HG03045 (cell line): ENCODE data around the gene RPAP3.

Experiments
- ATAC-seq: cut with Tn5 transposase; IDR thresholded peaks from one replicate; pipeline ENCODE4 v1.9.1; 2021; ENCODE audit warnings: mild to moderate bottlenecking, moderate library complexity; ENCODE audit not compliant: unreplicated experiment

The RPAP3 gene

DNA sequence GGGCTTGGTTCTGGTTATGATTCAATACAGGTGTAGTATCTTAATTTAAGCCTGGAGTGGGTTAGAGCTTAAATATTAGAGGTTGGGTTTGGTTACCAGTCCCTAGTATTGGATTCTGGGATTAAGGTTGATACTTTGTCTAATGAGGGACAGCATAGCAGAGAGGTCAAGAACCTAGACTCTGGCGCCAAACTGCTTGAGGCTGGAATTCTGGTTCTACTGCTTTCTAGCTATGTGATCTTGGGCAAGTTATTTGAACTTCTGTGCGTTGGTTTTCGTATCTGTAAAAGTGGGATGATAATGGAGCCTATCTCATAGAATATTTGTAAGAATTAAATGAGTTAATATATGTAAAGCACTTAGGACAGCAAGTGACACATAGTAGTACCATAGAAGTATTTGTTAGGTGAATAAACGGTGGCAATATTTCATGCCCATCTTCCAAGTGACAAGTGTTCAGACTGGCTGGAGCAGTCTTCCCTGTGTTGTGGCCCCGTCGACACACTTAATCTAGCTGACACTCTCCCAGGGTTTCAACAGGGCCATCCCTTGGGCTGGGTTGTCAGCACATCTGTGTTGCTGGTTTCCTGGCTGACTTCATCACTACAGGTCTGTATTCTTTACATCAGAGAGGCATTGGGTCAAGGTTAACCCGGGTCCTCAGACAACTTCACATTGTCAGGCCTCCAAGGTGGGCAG lies 16.5 kb upstream of the RPAP3 start:
- ATAC-seq: no peak

DNA sequence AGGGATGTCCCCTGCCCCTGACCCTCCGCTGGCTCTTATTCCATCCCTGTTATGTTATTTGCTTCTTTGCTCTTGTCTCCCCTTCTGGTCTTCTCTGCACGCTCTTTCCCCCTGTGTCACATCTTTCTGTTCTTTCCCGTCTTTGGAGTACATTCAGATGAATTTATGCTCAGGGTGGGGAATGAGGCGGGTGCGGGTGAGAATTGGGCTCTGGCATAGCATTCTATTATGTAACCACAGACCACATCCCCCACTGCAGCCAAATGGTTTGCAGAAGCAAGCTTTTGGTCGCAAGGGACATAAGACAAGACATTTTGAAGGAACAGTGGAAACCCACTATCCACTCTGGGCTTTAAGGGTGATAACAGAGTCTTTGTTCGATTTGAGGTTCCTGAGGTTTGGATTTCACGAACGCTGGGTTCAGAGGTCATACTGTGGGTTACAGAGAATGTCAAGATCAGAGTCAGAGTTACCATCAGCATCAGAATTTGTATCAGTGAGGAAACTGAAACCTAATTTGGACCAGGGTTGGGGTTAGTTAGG lies 15.7 kb upstream of the RPAP3 start:
- no peak for ATAC-seq

DNA sequence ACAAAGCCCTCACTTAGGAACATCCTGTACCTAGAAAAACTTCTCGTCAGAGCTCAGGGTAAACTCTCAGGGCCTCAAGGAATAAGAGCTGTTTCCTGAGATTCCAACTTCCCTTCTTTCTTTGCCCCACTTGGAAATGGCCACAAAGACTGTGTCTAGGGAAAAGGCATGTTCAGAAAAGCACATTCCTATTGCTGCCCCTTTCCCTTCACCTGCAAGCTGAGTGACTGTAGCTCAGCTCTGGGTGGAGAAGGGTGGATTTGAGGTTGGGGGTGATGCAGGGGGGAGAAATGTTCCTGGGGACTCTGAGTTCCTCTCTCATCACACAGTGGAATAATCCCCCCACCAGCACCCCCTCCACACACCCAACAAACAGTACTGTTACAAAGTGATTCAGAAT lies 12.7 kb upstream of the RPAP3 start:
- ATAC-seq: no peak

DNA sequence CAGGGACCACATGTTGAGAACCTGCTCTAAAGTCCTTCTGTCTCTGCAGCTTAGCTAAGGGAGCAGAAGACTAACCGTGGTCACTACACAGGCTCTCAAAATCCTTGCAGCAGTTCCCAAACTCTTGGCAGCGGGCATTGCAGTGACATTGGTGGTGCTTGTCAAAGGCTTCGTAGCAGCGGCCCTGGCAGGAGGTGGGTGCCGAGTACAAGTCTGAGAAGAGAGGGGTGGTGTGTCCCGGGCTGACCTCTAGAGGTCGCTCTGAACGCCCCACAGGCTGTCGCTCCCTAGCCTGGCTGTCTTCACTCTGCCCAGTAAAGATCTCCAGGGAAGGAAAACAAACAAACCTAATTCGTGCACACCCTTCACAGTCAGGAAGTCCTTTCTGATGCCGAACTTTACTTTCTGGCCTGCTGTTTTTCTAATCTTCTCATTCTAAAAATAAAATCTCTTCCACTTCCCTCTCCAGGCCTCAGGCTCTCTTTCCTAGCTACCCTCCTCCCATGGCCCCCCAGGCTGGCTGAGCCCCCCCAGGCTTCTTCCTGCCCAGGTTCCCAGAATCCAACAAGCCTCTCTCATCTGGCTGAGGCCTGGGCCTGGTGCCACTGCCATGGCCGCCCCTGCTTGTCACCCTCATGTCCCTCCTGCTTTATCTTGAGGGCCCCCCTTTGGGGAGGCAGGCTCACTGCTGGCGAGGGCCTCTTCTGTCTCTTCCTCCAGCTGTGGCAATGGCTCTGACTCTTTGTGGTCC lies 11.8 kb upstream of the RPAP3 start:
- no peak for ATAC-seq

DNA sequence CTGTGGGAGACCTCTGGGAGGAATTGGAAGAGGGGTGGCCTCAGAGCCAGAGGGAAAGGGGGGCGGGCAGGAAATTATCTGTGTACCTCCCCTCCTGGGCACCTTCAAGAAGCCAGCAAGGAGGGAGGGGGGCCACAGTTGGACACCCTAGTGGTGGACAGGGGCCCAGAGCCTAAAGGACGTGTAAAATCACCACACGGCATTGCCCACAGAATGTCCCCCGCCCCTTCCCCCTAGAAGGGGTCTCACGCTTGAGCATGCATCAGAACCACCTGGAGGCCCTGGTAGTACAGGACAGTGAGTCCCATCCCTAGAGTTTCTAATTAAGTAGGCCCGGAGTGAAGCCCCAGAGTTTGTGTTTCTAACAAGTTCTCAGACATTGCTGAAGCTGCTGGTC lies 11.2 kb upstream of the RPAP3 start:
- no peak for ATAC-seq

DNA sequence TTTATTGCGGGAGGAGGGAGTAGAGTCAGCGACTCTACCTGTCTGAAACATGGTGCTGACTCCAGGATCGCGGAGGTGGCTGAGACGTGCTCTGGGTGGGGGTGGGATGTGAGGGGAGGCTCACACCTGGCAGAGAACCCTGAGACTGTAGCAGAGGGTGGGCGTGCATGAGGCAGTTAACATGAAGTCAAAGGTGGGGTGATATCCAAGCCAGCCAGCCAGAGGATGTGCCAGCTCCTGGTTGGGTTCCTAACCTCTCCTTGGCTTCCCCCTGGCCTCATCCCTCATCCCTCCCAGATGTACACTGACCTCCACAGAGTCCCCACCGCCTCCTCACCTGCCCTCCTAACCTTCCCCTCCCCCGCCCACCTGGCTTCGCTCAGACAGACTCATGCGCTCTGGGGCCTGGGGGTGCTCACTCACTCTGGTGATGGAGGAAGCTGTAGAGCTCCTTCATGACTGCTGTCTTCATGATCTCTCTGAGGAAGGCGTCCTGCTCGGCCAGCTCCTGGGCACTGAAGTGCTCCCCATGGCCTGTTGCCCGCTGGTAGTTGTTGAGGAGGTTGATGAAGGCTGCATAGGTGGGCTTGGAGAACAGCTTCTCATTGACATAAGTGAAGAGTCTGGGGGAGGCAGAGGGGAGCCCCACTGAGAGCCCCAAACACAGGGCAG lies 10.2 kb upstream of the RPAP3 start:
- no peak for ATAC-seq

DNA sequence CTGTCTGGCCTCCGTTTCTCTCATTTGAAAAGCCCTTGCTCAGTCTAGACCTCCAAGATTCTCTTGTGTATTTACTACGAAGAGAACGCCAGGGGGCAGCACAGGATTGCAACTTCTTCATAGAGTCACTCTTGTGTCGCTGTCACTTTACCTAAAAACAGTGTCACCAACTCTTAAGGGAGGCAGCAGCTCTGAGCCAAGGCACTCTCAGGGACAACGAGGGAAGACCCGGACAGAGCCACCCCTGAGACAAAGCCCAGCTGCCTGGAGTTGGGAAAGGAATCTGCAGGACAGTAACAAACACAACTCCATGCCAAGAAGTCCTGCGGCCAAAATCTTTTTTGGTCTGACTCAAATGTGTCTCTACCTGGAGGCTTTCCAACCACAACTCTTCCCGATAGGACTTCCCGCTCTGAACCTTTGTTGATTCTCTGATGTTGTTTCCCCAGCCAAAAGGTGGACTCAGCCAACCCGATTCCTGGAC lies 9.6 kb upstream of the RPAP3 start:
- peak; percentile 77 for ATAC-seq

DNA sequence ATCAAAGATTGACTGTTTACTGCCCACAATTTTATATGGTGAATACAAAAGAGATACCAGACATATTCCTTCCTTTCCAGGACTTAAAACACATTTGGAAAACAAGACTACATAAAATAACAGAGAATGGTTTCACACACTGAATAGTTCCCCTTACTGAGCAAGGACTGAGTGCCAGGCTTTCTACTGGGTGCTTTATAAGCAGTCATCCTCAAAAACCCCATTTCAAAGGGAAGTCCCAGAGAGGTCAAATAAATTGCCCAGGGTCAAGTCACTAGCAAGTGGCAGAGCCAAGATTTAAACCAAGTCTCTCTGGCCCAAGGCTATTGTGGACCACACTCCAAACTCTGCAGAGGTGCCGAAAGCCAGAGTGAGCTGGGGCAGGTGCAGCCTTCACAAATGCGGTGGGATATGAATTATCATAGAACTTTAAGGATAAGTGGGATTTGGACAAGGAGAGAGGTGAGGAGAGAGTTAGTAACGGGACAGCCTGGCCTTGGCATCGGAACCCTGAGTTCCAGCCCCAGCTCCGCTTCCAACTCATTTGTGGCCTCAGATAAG lies 9.1 kb upstream of the RPAP3 start:
- no peak for ATAC-seq

DNA sequence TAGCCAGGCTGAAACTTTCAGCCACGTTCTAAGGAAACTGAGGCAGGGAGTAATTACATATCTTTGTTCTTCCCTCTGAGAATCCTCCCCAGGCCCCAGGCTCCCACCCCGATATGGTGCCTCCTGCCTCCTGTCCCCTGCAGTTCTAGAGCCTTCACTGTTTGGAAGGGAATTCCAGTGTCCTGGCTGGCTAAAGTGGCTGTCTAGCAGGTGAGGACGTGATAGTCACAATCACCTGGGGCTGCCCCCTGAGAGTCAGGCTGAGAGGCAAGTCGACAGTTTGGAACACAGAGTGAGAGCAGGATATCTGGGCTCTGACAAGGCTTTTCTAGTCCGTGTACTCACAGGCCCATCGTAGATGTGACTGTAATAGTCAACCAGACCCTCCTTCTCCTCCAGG lies 6.3 kb upstream of the RPAP3 start:
- no peak for ATAC-seq

DNA sequence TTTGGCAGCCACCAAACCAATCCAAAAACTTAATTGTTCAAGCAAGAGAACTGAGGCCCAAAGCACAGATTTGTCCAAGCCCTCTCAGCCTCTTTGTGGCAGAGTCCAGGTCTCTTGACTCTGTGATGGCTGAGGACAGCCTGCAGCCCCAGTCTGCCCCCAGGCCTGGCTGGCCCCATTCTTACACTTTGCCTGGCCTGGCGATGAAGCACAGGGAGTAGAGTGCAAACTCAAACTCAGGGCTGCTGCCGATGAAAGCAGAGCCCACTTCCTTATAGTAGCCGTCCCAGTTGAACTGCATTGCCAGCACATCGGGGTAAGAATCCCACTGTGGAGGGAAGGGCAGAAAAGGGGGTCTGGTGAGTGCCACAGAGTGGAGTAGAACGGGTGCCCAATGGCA lies 5.6 kb upstream of the RPAP3 start:
- ATAC-seq: no peak

DNA sequence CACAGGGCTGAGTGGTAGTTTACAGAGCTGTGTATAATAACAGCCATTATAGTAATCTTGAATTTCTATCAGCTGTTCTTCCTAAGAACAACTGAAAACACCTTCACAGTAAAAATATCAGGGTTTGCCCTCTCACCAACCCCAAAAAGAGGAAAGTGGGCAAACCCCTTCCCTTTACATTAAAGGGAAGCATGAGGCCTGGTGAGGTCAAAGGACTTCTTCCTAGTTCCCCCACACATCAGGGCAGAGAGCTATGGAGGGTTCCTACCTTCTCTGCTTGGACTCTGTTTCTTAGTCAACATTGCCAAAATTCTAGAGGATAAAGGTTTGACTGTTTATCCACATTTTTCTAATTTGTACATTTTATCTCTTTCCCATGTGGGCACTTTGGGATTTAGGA lies 4.4 kb upstream of the RPAP3 start:
- no peak for ATAC-seq

DNA sequence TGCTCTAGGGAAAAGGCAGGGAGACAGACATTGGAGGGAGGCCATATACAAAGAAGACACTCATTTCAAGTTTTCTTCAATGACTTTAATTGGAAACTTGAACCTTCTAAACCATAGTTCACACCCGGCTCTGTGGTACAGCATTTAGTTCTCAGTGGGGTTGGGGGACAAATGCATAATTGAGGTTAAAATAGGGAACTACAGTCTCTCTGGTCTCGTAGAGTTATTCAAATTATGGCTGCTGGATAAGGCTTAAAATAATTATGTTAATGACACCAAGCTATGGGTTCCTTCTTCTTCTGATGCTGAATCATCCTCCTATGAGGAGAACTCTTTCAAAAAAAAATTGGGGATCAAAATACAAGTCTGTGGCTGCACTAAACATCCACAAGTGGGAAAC lies 3.8 kb upstream of the RPAP3 start:
- no peak for ATAC-seq

DNA sequence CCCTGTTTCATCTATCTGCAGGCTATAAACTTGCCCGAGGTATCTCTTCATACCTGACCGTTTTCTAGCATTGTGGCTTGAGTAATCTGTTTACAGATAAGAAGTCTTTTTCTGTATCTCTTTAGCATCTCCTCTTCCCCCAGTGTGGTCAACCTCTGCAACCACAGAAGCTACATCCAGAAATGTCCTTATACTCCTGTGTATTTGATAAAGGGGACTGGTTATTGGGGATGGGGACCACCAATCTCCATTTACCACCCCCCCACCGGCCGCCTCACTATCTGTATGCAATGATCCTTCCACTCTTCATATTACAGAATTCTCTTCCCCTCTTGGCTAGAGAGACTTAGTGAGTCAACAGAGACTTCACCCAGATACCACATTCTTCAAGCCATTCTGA lies 3.4 kb upstream of the RPAP3 start:
- ATAC-seq: no peak

DNA sequence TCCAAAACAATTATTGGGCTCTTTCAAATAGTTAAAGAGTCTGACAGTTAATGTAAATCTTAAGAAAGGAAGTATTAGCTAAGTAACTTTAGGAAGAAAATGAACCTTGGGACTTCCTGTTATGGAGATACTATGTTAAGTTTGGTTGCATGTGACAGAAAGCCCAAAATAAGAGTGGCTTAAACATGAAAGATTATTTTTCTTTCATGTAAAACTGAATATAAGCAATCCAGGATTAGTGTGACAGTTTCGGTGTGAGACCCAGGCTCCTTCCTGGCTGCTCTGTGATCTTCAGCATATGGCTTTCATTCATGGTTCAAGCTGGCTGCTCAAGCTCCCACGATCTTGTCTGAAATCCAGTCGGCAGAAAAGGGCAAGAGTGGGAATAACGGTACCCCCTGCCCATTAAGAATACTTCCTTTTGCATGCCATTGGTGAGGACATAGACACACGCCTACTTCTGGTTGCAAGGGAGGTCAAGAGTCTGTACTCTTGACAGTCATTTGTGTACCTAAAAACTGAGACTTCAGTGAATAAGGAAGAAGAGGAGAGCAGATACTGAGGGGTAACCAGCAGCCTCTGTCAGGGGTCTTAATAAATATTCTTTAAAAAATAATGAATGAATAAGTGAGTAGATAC lies 2.2 kb upstream of the RPAP3 start:
- no peak for ATAC-seq

DNA sequence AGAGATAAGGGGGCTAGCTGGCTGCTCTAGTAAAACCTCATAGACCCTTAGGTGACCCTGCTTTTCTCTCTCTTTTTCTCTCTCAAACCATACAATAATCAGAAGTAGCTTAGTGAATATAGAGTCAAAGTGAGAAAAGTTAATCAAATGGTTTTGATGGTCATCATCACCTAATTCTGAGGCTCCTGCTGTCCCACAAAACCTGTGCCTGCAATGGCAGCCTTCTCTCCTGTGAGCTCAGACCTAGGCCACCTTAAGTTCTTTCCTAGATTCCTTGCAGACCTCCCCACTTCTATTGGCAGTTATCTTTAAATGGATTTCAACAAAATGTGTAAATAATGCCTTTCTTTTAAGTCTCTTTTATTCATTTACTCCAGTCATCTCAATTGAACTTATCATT lies 1.5 kb upstream of the RPAP3 start:
- no peak for ATAC-seq

DNA sequence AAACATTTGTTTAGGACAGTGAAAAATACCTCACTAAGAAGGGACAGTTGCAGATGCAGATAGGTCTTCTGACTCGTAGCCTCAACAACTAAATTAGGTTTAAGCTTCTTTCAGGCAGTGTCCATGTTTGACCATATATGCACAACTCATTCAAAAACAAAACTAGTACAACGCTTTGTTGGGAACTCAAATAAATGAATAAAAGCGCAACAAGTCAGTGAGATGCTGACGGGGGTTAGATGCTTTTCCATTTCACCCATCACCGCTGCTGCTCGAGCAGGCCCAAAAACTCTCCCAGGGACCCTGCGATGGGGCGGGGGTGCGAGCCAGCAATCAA lies 633 bp downstream of the RPAP3 start:
- ATAC-seq: peak; percentile 0

DNA sequence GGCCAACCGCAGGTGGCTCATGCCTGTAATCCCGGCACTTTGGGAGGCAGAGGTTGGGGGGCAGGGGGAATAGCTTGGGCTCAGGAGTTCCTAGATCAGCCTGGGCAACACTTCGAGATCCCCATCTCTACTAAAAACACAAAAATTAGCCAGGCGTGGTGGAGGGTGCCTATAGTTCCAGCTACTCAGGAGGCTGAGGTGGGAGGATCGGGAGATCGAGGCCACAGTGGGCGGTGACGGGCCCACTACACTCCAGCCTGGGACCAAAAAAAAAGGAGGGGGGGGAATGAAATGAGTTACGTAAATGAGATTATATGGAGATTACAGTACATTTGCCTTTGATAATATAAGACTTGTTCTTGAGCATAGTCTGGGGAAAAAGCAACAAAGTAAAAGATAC lies 1.1 kb downstream of the RPAP3 start:
- ATAC-seq: no peak

DNA sequence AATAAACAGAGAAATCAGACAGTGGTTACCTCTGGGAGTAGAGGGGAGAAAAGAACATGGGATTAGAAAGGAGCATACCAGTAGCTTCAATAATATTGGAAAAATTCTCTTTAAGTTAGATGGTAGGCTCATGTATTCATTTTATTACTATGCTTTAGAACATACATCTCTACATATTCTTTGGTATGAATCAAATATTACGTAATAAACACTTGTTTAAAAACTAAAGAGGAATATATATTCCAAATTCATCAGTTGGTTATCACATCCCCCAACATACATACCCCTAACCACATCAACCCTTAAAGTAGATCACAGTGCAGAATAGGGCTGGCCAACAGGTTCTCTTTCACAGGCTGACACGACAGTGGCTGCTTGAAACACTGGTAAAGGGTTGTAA lies 5.6 kb downstream of the RPAP3 start:
- ATAC-seq: no peak

DNA sequence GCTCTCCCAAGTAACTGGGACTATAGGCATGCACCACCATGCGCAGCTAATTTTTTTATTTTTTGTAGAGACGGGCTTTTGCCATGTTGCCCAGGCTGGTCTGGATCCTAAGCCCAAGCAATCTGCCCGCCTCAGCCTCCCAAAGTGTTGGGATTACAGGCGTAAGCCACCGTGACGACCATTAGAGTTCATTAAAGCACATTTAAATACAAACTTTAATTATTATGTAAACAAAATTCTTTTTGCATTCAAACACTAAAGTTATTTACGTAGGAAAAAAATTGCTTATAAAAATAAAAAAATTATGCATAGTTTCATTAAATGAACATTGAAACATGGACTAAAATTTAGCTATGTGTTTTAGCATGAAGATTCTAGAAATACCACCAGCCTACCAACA lies 7.2 kb downstream of the RPAP3 start:
- ATAC-seq: no peak

DNA sequence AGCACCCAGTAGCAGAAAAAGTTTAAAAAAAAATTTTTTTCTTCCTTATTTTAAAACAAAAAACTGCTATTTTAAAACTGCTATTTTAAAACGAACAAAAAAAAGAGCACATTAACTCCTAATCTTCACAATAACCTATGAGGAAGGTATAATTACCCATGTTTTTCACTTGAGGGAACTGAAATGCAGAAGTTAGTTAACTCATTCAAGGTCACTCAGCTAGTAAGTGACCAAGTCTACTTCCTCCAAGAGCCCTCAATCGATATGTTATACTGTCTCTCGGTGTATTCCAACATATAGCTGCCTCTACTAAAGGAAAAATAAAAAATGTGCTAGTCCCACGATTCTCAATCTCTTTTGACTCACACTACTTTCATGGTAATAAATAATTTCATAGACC lies 7.8 kb downstream of the RPAP3 start:
- no peak for ATAC-seq

DNA sequence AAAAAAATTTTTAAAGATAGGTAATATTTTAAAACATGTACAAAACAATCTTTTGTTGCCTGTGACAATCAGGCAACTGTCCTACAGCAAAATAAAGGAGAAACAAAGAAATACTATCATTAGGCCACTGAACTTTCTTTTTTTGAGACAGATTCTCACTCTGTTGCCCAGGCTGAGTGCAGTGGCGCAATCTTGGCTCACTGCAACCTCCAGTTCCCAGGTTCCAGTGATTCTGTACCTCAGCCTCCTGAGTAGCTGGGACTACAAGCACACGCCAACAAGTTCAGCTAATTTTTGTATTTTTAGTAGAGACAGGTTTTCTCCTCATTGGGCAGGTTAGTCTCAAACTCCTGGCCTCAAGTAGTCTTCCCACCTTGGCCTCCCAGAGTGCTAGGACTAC lies 16.6 kb downstream of the RPAP3 start:
- no peak for ATAC-seq
